NCI-H1105 treated with DMSO at 0.1 percent for 48 hours (cell line): Measurements from ENCODE around the gene KCNMA1.

Experiments
- DNase-seq: peaks from one replicate; lab custom pipeline; 2025; lab: John Stamatoyannopoulos, UW

KCNMA1 gene

DNA sequence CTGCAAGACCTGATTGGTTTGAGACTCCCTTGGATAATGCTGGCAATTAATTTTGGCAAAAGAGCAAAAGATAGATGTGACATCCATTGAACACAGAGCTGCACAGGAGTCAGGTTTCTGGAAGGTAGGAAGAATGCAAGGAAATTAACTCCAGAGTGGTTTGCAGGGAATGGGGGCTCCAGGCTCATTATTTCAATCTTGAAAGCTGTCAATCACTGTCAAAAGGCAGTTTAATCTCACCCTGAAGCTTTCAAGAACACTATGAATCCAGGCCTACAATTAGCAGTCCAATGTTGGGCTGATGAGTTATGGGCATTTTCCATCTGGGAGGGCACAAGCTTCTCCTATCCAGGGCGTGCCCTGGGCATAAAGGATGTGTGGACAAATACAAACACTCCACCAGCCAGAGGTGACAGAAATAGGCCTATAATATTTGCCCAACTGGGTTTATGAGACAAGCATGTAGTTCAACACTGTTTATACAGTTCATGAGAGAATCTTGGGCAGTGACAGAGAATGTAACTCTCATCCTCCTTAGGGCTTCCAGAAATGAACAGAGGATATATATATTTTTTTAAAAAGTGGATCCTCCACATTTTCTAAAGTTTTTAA, 80.5 kb downstream of the KCNMA1 start:
- DNase-seq: no peak

DNA sequence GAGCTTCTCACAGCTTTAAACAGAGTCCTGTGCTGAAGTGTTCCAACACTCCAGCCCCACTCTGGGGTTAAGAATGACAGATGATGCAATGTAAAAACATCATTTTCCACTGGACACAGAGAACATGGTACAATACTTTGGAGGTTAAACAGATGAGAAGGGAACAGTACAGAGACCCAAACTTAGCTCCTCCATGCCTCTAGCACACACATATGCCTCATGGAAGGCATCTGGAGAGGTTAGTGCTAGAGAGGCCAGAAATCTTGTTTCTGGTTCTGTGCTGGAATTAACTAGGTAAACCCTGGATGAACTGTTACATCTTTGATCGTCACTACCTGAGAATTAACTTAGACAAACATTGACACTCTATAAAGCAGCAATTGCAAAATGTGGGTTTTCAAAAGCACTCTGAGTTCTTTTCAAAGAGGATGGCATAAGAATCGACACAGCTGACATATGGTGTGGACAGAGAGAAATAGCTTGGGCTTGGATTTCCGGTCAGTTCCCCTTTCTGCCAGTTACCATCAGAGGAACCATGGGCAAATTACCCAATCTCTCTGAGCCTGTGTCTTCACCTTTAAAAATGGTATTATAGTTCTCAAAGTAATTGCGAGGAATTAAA, 81.9 kb downstream of the KCNMA1 start:
- no peak for DNase-seq

GRCh38 chr10:77554996-77555397, 82.6 kb downstream of the KCNMA1 start:
- DNase-seq: no peak

GRCh38 chr10:77553966-77554365, 83.6 kb downstream of the KCNMA1 start:
- DNase-seq: no peak

DNA sequence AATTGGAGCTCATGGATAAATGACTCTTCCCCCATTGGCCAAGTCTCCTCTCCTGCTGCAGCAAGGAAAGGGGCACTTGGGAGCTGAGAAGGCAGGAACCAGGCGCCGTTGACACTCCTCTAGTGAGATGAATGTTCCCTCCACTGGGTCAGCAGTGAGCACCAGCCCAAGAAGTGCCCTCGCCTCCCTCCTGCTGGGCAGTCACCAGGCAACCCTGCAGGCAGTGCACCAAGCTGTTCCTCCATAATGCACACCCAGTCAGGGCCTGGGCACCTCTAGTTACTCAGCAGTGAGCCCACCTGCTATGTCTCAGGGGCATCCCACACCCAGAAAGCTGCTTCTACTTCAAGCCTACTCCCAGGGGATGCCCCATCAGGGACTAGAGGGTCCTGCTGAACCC, 84.3 kb downstream of the KCNMA1 start:
- no peak for DNase-seq

DNA sequence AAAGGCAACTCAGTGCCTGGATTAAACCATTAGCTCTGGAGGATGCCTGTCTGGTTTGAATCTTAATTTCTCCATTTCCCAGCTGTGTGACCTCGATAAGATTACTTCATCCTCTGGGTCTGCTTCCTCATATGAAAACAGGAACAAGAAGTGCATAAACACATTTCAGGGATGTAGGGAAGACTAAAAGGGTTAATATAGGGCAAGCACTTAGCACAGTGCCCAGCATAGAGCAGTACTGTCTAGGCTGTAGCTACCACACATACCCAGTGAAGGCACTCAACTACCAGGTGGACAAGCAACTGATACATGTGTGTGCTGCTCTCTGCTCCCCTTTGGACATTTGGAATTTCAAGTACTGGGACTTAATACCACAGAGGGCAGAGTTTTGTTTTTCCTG, 85.4 kb downstream of the KCNMA1 start:
- no peak for DNase-seq

- no peak for DNase-seq
Measured at GRCh38 chr10:77550378-77550777, 87.2 kb downstream of the KCNMA1 start.

DNA sequence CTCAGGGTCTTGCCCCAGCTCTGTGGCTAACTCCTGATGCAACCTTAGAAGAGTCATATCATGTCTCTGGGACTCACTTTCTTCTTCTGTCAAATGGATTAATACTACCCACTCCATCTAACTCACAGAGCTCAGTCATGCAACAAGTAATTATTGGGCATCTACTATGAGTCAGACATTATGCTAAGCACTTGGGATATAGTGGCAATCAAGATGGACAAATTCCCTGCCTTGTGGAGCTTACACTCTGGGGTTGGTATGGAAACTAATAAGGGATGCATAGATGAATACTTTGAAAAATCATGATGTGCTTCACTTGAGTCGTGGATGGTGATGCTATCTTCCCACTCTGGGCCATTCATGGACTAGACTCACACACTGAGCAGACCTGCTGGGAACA, 88.9 kb downstream of the KCNMA1 start:
- DNase-seq: no peak

- DNase-seq: no peak
Measured at GRCh38 chr10:77548157-77548556, 89.5 kb downstream of the KCNMA1 start.

DNA sequence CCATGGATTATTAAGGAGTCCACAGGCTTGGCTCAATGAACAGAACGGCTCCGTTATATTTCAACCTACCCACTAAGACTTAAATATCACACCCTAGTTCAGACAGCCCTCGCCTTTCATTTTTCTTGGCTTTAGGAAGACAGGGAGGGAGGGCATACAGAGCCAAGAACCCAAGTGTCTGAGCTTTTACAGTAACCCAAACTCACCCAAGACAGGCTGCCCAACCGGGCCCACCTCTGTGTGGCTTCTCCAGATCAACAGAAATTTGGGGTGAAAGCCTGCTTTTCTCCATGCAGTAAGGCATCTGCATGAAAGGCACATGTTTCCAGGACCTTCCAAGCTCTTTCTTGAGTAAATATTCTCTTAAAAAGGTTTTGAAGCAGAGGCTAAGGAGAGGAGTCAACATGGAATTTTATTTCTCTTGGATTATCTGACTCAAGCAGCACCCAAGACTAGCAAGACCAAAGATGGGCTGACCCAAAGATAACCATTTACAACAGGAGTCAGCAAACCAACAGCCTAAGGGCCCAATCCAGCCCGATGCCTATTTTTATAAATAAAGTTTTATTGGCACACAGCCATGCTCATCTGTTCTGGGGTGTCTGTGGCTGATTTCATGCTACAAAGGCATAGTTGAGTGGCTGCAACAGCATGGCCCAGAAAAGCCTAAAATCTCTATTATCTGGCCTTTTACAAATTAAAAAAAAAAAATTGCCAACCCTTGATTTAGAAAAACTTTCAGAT, 90.1 kb downstream of the KCNMA1 start:
- no peak for DNase-seq

DNA sequence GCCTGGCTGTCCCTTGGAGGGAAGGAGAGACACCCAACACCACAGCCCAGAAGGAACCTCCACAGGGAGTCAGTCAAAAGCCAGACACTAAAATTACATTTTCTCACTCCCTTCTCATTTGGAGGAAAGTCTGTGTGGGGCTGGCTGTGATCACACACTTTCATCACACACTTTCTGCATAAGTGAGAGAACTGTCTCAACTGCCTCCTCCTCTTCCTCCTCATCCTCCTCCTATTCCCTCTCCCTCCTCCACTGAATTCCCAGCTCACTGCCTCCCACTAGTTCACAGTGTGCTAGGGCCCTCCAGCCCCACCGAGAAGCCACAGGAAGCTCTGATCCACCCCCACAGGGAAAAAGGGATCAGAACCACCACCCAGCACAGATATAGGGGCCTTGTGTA, 91.6 kb downstream of the KCNMA1 start:
- DNase-seq: no peak

DNA sequence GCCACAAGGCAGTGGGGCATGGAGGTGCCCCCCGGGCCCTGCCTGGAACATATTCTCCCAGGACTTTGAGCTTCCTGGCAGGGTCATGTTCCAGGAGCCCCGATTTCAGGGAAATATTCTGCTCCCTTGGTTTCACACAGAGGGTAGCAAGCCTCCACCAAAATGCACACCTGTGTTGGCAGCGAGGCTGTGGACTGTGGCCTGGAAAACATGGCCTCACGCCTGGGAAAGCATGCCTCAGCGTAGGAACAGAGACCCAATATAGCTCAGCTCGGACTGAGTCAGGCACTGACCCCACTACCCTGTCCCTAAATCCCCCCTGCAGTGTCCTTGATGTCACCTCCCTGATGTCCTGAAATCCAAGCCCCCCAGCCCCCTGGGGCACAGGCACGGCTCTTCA, 92.0 kb downstream of the KCNMA1 start:
- no peak for DNase-seq

- DNase-seq: no peak
Measured at GRCh38 chr10:77544617-77545016, 93.0 kb downstream of the KCNMA1 start.

DNA sequence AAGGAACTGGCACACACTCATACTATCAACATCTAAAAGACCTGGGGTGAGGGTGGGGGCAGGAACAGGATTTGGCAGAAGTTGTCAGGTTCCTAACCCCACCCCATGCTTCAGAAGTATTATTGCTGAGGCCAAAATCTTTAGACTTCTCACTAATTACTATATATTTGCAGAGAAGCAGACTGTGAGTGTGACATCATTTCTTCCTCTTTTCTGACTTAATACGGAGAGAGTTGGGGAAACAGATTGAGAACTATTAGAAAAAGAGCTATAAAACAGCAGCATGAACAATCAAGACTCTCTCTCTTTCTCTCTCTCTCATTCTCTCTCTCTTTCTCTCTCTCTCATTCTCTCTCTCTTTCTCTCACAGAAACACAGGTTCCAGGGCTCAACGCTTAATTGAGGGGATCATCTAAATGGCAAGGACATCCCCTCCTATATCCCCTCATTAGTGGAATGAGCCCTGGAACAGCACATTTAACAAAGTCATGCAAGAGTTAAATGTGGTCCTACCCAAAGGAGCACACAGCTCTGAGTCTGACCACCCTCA, 94.8 kb downstream of the KCNMA1 start:
- DNase-seq: no peak

GRCh38 chr10:77541944-77542343, 95.7 kb downstream of the KCNMA1 start:
- no peak for DNase-seq

DNA sequence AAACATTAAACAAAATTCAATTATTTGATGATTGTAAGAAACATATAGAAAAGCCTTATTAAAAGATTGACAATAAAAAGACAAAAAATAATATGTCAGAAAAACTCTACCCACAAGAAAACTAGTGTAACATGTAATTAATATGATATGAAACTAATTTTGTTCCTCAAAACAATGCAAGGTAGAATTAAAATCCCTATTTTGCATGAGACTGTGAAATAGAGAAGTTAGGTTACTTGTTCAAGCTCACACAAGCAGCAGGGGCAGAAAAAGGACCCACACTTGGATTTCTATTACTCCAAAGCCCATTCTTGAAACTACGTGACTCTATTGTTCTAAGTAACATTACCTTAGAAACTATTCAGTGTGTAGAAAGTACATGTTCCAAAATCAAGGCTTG, 96.4 kb downstream of the KCNMA1 start:
- DNase-seq: no peak

DNA sequence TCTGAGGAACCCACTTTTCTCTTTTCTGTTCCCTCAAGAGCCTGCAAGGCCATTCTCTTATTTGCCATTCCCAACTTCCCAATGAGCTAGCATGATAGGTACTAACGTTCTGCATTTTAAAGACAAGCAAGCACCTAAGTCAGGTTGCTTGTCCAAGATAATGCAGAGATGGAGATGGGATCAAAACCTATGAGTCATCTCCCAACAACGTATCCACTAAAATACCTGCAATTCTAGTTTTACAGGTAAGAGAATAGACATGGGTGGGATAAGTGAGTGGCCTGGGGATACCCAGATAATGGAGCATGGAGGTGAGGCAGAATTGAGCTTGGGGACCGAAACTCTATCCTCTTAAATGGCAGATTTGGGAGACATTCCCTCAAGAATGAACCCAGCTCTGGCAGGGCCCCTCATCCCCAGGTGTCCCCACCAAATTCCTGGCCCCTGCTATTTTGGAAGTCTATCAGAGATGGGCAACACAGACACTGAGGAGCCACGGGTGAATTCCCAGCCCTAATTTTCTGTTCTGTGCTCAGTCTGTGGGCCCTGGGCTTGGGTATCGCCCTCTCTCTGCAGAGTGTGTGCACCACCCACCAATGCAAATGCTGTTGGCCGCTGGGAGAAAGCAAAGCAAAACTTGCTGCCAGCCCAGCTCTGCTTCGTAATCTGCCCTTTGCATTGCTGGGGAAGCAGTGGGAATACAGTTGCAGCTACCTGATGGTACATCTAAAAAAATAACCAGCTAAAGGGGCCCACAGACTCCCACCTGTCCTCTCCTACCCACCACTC, 98.3 kb downstream of the KCNMA1 start:
- DNase-seq: no peak

DNA sequence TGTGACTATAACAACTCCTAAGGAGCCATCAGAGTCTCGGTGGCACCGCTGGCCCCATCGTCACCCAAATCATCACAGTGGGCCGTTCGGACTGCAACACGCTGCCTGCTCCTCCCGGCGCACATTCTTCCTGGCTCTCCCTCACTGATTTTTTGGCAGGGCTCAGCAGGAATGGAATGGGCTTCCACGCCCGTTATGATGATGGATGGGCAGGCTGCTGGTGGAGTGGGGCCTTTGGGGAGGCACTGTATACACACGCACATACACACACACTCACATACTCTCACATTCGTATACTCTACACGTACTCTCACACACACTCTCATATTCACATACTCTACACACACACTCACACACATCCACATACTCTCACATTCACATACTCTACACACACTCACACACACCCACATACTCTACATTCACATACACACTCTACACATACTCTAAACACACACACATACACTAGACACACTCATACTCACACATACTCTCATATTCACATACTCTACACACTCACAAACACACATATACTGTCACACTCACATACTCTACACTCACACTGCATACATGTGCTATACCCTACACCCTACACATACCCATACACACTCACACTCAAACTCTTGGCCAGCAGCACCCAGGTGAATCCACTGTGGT, 99.8 kb downstream of the KCNMA1 start:
- no peak for DNase-seq

- no peak for DNase-seq
Measured at GRCh38 chr10:77537071-77537470, 100.5 kb downstream of the KCNMA1 start.

DNA sequence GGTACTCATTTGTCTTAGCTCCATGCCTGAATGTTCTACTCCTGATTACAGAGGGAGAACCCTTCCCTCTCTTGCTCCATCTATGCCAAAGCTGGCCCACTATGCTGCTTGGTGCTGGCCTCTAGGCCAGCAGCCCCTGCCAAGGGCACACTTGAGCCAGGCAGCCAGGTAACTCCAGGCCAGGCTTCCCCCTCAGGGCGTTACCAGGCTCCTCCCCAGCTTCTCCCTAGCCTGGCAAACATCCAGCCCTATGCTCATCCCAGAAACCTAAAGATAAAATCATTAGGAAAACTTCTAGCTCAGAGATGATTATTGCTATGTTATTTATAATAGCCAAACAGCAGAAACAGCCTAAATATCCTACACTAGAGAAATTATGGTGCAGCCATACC, 103.7 kb downstream of the KCNMA1 start:
- peak; percentile 41 for DNase-seq

DNA sequence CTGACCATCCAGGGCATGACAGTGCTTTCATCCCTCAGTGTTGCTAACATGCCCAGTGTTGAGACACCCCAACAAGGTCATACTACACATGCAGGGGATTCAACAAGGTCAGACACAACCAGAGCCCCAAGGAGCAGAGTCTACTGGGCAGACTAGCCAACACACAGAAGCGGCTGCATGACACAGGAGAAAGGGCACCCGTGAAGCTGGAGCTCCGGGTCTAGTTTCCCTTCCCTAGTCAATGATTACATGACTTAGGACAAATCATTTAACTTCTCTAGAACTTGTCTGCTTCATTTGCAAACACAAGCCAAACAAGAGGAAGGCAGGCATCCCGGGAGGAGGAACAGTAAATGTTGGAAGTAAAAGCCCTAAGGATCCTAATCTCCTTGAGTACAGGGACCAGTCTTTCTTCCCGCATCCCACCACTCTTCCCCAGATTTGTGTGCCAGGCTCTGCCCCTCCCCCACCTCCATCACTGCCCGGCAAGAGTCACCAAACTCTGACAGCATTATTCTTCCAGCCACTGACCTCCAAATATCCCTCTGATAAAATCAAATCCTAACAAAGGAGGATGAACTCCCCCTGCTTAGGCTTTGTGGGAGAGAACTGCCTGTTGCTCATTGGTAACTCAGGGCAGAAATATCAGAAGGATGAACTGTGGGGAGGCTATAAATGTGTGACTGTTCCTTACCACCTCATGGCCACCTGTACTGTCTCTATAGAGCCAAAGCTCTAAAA, 104.3 kb downstream of the KCNMA1 start:
- no peak for DNase-seq
